Left ventricle myocardium inferior (tissue), 1 donor: Measurements from ENCODE around the gene ENPP4. TPM values are rescaled to one million over a fixed set of nuclear protein-coding genes. Genes with fewer than 3 reads are reported as not detected.

Source experiments
- DNase-seq: peaks from one replicate; pipeline ENCODE4 v3.0.0-alpha.2; 2020
- H3K27ac ChIP-seq: fragments of 200-600 bp; replicated peaks from 2 replicates; pipeline ENCODE4 v1.8.0; 2021
- H3K27me3 ChIP-seq: fragments of 200-600 bp; 2 replicates; pipeline ENCODE4 v1.8.0; 2021; ENCODE audit warnings: low read depth
- H3K36me3 ChIP-seq: fragments of 200-600 bp; 2 replicates; pipeline ENCODE4 v1.8.0; 2021
- H3K4me1 ChIP-seq: fragments of 200-600 bp; 2 replicates; pipeline ENCODE4 v1.8.0; 2021
- H3K4me3 ChIP-seq: fragments of 200-600 bp; 2 replicates; pipeline ENCODE4 v1.8.0; 2021; ENCODE audit warnings: mild to moderate bottlenecking, moderate library complexity
- H3K9me3 ChIP-seq: fragments of 200-600 bp; replicated peaks from 2 replicates; pipeline ENCODE4 v1.8.0; 2021
- CTCF ChIP-seq: fragments of 200-600 bp; IDR thresholded peaks from 2 replicates; pipeline ENCODE4 v1.8.0; 2021; ENCODE audit warnings: antibody characterized with exemption, mild to moderate bottlenecking, borderline replicate concordance
- intact Hi-C: fragments of 100-400 bp; cut with micrococcal nuclease; formaldehyde crosslinking; loops from one replicate; pipeline ENCODE4 v1.11.0; 2022
- total RNA-seq: library from RNA; stranded (reverse); fragmentation: NEBNext Ultra II Directional; extraction: Animal tissue kit (Norgen Biotek cat#: 25700); gene quantifications from one replicate; pipeline ENCODE4 v1.2.1, GENCODE V29; 2021
- donor health status: DM: no; HTN: yes; CAD: no; lungs with severe emphysema.

Gene ENPP4
- total RNA-seq, 1 donor from 2014 or later, result 21.9 TPM

DNA sequence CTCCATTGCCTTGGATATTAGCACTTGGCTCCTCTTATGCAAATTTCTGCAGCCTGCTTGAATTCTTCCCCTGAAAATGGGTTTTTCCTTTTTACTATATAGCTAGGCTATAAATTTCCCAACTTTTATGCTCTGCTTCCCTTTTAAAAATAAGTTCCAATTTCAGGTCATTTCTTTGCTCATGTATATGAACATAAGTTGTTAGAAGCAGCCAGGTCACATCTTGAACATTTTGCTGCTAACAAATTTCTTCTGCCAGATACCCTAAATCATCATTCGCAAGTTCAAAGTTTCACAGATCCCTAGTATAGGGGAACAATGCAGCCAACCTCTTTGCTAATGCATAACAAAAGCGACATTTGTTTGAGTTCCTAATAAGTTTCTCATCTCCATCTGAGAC is 34.5 kb upstream of the ENPP4 start:
- peaks cover 3% of the 10 kb centered on the region for H3K36me3 ChIP-seq
- no peak for TF ChIP-seq CTCF
- H3K9me3 ChIP-seq, result peaks cover 20% of the 10 kb centered on the region
- intact Hi-C loops, result no loop called here
- peaks cover 6% of the 10 kb centered on the region for H3K4me1 ChIP-seq
- no peak for DNase-seq
- H3K27me3 ChIP-seq, result no peaks in the 10 kb centered on the region
- no peak overlapping the region for H3K27ac ChIP-seq
- H3K4me3 ChIP-seq, result no peak overlapping the region

- peaks cover 20% of the 10 kb centered on the region for H3K9me3 ChIP-seq
- H3K27me3 ChIP-seq, result no peaks in the 10 kb centered on the region
- no peak overlapping the region for H3K27ac ChIP-seq
- TF ChIP-seq CTCF, result no peak
- peaks cover 6% of the 10 kb centered on the region for H3K4me1 ChIP-seq
- no peak overlapping the region for H3K4me3 ChIP-seq
- H3K36me3 ChIP-seq, result peaks cover 3% of the 10 kb centered on the region
- intact Hi-C loops, result no loop called here
- no peak for DNase-seq
These were observed 32.4 kb upstream of the ENPP4 start for GRCh38 chr6:46097366-46097765.

- no peaks in the 10 kb centered on the region for H3K27me3 ChIP-seq
- peaks cover 3% of the 10 kb centered on the region for H3K36me3 ChIP-seq
- H3K4me1 ChIP-seq, result peaks cover 7% of the 10 kb centered on the region
- H3K9me3 ChIP-seq, result peaks cover 20% of the 10 kb centered on the region
- H3K27ac ChIP-seq, result no peak overlapping the region
- peak; percentile 36 for DNase-seq
- no peak for TF ChIP-seq CTCF
- intact Hi-C loops, result no loop called here
- no peak overlapping the region for H3K4me3 ChIP-seq
These were observed 31.1 kb upstream of the ENPP4 start for GRCh38 chr6:46098678-46099077.

GRCh38 chr6:46099952-46100351 is 29.8 kb upstream of the ENPP4 start:
- no peak for DNase-seq
- intact Hi-C loops, result no loop called here

GRCh38 chr6:46102123-46102522 is 27.7 kb upstream of the ENPP4 start:
- no peaks in the 10 kb centered on the region for H3K36me3 ChIP-seq
- peaks cover 20% of the 10 kb centered on the region for H3K4me1 ChIP-seq
- no peak overlapping the region for H3K4me3 ChIP-seq
- no peak overlapping the region for H3K27ac ChIP-seq
- no peaks in the 10 kb centered on the region for H3K27me3 ChIP-seq
- intact Hi-C loops, result no loop called here
- H3K9me3 ChIP-seq, result peaks cover 7% of the 10 kb centered on the region
- TF ChIP-seq CTCF, result no peak
- no peak for DNase-seq

More at GRCh38 chr6:46099952-46100351, 29.8 kb upstream of the ENPP4 start:
- Histone ChIP-seq H3K4me1 (peaks cover 13% of the 10 kb centered on the region), H3K4me3 (no peak overlapping the region), H3K9me3 (peaks cover 12% of the 10 kb centered on the region), H3K36me3 (peaks cover 1% of the 10 kb centered on the region), H3K27me3 (no peaks in the 10 kb centered on the region), H3K27ac (no peak overlapping the region)
- no peak for TF ChIP-seq CTCF
